ENCODE measurements around the gene ZBTB20.

The ZBTB20 gene

GRCh38 chr3:114444216-114444615 lies 702.9 kb downstream of the ZBTB20 start:
- no peak for DNase-seq (ENCODE audit: low read depth in 2 of 2)

DNA sequence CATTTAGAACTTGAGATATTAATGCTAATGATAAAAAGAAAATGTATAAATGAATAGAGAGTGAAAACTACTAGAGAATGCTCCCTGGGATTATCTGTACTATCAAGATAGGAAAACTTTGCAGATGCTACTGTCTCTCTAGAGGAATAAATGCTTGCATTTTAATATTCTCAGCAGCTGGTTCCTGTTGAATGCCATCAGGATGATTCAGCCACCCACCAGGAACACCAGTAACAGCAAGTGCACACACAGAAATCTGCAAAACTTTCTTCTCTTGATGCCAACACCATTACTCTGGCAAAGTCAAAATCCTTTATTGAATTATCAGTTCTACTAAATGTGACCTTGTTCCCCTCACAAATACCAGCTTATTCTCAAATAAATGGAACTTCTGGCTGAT lies 704.8 kb downstream of the ZBTB20 start:
- DNase-seq (ENCODE audit: low read depth in 2 of 2) = no peak

DNA sequence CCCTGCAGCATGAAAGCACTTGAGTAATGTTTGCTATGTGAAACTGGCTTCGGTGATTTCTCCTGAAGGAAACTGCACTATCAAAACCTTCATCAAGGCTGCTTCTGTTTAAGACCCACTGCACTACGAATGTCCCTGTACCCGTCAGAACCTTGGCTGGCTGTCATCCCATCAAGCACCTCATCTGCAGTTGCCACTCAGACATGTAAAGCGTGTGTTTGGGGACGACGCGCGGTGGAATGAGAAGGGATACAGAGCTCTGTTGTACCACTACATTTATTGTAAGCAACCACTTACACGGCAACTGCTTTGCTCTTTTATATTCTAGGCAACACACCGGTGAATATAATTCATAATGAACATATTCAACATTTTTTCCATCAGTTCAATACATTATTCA lies 705.7 kb downstream of the ZBTB20 start:
- no peak for DNase-seq (ENCODE audit: low read depth in 2 of 2)

DNA sequence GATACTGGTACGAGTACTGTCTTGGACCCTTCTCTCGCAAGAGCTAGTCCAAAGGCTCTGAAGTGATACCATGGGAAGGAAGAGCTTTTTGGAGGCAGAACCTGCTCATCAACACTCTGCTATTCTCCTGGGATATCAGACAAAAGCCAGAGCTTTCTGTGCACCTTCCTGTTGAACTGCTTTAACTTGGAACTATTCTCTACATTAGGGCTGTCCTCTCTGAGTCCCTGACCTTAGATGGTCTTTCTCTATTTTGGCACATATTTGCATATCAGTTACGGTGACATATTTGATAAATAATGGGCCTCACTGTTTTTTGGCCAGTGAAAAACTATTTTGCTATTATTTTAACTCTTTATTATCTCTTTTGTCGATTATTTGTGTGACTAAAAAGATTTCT lies 706.4 kb downstream of the ZBTB20 start:
- DNase-seq (ENCODE audit: low read depth in 2 of 2) = no peak

- no peak for DNase-seq (ENCODE audit: low read depth in 2 of 2)
Observed at GRCh38 chr3:114439284-114439683, 707.8 kb downstream of the ZBTB20 start.

- DNase-seq (ENCODE audit: low read depth in 2 of 2) = no peak
Observed at GRCh38 chr3:114437897-114438296, 709.2 kb downstream of the ZBTB20 start.

DNA sequence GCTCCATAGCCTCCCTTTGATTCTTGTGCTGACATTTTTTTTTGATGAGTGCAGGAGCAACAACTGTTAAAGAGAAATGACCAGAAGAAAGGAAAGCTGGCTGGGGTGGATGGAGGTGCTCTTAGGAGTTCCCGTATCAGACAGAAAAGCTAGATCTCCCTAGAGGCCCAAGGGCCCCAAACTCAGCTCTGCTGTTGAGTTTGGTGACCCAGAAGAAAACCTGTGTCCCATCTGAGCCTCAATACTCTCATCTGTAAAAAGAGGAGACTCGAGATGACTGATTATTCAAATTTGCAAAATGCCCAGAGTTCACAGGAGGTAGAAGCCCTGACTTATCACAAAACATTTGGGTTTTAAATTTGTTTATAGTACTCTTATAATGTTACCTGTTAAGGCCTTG lies 710.9 kb downstream of the ZBTB20 start:
- no peak for DNase-seq (ENCODE audit: low read depth in 2 of 2)

GRCh38 chr3:114435386-114436115 lies 711.5 kb downstream of the ZBTB20 start:
- no peak for DNase-seq (ENCODE audit: low read depth in 2 of 2)

DNA sequence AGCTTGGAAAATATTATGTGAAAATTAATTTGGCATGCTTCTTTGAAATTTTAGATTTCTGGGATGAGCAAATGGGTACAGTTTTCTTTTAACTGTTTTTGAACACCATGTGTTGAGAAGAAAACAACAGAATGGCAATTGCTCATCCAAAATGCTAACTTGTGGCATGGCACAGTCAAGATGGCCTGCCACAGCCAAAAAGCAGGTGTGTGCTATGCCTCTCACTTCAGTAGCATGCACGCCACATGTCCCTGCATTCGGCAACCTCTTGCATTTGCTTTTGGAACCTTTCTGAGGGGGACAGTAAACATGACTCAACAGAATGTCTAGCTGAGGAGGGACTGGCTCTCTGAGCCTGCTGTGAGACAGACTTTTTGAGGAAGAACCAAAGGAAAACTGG lies 714.8 kb downstream of the ZBTB20 start:
- DNase-seq (ENCODE audit: low read depth in 2 of 2) = no peak

DNA sequence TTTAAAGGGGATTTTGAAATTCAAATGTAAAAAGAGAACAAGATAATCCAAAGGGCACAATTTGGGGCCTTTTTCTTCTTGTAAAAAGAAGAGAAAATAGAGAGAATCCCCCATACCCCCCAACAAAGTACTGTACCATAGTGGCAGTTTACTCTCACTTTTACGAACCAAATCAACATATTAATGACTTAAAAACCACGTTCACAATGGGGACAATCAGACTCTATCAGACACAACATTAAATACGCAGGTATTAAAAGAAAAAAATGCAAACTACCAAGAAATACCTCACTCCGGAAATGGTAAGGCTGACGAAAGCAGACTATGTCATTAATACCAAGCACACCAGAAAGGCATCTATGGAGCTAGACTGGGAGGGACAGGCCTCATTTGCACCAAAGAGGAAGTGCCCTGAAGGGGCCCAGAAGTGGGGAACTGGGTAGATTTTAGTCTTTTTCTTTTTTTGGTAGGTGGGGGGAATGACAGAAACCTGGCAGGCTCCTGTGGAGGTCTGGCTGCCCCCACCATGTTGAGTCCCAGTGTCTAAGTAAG lies 719.0 kb downstream of the ZBTB20 start:
- DNase-seq (ENCODE audit: low read depth in 2 of 2) = no peak

DNA sequence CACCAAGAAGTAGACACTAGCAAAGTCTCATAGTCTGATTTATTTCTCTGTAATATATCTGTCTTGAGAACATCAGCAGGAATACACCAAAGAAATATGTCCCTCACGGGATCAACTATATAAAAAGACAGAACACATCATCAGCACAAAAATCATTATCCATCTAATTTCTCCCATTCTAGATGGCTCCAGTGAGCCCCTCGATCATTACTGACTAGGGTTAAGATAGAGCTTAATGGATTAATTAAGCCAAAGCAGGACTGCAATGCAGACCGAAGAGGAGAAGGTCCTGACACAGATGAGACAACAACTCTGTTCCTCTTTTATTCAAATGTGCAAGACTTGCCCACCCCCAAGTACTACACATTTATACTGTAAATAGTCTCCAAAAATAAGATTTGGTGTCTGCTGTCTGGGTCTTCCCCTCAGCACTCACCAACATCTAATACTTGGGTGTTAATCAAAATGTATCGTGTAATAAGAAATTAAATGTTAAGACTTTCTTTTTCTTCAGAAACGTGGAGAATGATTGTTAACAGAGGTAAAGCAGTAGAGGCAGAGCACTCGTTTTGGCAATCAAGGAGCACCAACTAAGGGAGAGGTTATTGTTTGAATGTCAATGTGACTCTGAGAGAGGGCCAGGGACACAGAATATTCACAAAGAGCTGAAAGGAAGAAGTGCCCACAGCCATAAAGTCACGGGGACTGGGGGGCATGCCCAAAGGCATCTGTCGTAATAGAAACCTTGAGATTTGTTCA lies 719.6 kb downstream of the ZBTB20 start:
- DNase-seq (ENCODE audit: low read depth in 2 of 2) = no peak

DNA sequence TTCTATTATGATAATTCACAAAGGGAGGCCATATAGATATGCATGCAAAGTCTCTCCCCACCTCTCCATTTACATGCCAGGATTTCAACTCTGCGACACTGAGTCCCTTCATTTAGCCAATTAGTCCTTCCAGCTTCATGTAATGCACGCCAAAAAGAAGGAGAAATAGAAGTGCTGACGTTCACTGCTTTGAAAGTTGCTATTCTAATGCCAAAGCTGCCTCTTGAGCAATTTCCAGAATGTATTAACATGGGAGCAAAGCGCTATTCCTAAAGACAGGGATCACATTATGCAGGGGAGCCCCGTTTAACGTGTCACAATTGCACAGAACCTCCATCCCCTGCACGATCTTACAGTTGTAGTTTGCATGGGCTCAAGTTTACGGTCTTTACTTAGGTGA lies 722.8 kb downstream of the ZBTB20 start:
- DNase-seq (ENCODE audit: low read depth in 2 of 2) = no peak

GRCh38 chr3:114421204-114421603 lies 725.9 kb downstream of the ZBTB20 start:
- no peak for DNase-seq (ENCODE audit: low read depth in 2 of 2)

GRCh38 chr3:114420072-114420471 lies 727.0 kb downstream of the ZBTB20 start:
- no peak for DNase-seq (ENCODE audit: low read depth in 2 of 2)

GRCh38 chr3:114418724-114419543 lies 728.2 kb downstream of the ZBTB20 start:
- no peak for DNase-seq (ENCODE audit: low read depth in 2 of 2)

GRCh38 chr3:114418107-114418506 lies 729.0 kb downstream of the ZBTB20 start:
- no peak for DNase-seq (ENCODE audit: low read depth in 2 of 2)

- no peak for DNase-seq (ENCODE audit: low read depth in 2 of 2)
Observed at GRCh38 chr3:114417675-114418074, 729.4 kb downstream of the ZBTB20 start.

- no peak for DNase-seq (ENCODE audit: low read depth in 2 of 2)
Observed at GRCh38 chr3:114417265-114417664, 729.8 kb downstream of the ZBTB20 start.

DNA sequence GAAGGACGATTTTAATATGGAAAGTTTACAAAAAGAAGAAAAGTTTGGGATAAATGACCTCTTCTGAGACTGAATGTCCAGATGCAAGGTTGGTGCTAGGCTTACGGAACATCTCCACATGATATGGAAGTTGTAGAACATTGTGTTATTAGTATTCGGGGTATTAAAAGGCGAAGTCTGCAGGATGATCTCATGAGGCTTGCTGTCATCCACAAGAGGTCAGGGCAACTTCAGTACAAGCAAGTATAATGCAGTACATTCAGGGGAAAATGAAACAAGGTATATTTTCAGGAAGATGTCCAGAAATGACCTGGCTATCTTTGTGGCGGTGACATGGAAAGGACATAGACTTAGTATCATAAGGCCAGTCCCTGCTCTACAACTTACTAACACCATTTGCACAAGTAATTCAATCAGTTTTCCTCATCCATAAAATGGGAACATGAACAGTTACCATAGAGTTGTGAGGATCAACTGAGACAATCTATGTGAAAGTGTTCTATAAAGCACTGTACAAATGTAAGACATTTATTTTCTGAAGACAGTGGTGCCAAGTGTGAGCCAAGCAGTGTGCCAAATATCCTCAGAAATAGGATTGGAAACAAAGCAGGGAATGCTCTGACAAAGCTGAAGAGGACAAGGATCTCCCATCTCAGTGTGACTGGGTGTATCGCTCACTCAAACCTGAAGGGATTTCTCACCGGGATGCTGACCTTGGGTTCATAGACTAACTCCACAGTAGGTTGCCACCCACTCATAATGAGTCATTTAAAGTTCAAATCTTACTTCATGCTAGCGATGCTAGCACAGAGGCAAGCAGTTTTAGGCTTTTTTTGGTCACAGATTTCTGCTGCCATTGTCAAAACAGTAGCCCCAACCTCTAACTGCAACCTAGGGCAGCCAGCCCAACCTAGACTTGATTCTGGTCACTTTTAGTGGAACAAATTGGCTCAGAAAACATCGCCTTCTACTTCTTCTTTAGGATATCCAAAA lies 735.0 kb downstream of the ZBTB20 start:
- no peak for DNase-seq (ENCODE audit: low read depth in 2 of 2)

GRCh38 chr3:114411190-114411668 lies 735.9 kb downstream of the ZBTB20 start:
- no peak for DNase-seq (ENCODE audit: low read depth in 2 of 2)

Data from activated CD4-positive, alpha-beta T cell treated with anti-CD3 and anti-CD28 coated beads for 24 hours (primary cell).